Fibroblast of peridontal ligament (primary cell): ENCODE measurements around the gene PYGB.

ENCODE experiments used
- DNase-seq: peaks from one replicate; pipeline ENCODE4 v3.0.0-alpha.2; 2010; ENCODE audit errors: extremely low read depth

Gene PYGB

GRCh38 chr20:25216199-25216945 is 31.5 kb upstream of the PYGB start:
- no peak for DNase-seq

- DNase-seq = no peak
Measured at GRCh38 chr20:25217161-25218108, 30.4 kb upstream of the PYGB start.

DNA sequence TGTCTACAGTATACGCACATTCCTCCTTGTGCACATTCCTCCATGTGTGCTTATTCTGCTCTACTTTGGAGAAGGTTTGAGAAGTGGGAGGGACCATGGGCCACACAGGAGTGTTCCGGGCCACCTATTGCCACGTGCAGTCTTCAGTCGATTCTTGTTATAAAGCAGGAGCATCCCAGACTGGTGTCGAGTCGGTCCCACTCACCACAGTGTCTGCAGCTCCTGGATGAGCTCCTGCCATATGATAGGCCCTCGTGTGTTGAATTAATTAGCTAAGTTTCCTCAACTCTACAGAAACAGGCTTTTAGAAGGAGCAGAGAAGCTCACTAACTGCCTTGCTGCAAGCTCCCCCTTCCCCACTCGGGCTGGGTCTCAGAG is 29.8 kb upstream of the PYGB start:
- DNase-seq = no peak

DNA sequence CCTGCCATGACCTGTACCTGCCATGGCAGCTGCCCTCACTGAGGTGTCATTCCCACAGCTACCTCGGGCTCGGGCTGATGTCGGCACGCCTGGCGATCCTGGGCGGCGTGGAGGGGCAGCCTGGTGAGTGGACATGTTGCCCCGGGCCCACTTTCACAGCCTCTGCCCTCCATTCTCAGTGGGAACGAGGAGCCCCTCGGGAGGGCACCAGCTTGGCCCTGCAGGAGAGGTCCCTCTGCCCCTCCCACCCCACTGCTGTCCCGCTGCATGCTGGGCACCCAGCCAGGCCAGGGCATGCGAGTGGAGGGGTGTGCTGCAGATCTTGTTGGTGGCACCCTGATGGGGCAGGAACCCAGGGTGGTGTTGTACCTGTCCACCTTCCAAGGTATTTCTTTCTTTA is 29.4 kb upstream of the PYGB start:
- DNase-seq = no peak

GRCh38 chr20:25219365-25219764 is 28.5 kb upstream of the PYGB start:
- no peak for DNase-seq

DNA sequence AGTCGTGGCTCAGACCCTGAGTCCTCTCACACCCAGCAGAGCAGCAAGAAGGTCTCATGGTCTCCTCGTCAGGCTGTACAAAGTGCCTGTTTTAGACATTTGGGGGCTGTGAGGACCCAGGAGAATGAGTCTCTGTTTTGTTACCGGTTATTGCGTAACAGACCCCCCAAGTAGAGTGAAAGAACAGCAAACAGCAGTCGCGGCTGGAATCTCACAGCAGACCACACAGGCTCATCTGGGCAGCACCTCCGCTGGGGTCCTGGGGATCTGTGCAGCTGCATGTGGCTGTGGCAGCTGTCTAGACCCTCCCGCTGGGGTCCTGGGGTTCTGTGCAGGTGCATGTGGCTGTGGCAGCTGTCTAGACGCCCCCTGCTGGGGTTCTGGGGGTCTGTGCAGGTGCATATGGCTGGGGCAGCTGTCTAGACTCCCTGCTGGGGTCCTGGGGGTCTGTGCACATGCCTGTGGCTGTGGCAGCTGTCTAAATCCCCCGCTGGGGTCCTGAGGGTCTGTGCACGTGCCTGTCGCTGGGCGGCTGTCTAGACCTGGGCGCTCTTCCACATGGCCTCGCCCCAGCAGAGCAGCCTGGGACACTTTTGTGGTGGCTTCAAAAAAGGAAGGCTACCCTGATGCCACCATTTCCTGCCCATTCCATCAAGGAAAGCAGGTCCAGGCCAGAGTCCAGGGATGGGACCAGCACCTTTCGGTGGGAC is 27.7 kb upstream of the PYGB start:
- DNase-seq = no peak

DNA sequence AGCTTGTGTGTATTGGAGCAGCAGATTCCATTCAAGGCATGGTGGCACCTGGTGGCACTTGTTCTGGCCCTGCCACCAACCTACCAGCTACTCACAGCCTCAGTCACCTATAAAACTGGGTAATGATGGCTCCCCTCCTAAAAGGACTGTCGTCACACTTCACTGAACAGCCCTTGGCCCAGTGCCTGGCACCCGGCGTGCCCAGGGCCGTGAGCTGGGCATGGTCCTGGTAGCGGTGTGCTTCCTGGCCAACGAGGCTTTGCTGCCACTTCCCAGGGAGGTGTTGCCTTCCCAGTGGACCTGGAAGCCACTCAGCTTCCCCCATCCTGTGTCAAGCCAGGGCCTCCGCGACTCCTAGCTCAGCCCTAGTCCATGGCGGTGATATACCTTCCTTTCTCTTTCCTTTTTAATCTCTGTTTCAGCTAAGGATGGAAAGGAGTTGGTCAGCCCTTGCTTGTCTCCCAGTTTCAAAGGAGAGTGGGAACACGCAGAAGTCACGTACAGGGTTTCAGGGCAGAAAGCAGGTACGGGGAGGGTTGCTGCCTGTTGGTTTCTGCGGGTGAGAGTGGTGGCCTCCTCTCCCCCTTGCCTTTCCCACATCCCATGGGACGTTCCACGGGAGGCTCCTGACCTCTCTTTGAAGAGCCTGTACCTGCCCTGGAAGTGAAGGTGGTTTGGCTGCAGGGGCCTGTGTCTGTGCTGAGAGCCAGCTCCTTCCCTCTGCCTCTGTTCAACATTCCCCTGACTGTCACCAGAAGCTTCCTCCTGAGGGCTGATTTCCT is 26.9 kb upstream of the PYGB start:
- no peak for DNase-seq

DNA sequence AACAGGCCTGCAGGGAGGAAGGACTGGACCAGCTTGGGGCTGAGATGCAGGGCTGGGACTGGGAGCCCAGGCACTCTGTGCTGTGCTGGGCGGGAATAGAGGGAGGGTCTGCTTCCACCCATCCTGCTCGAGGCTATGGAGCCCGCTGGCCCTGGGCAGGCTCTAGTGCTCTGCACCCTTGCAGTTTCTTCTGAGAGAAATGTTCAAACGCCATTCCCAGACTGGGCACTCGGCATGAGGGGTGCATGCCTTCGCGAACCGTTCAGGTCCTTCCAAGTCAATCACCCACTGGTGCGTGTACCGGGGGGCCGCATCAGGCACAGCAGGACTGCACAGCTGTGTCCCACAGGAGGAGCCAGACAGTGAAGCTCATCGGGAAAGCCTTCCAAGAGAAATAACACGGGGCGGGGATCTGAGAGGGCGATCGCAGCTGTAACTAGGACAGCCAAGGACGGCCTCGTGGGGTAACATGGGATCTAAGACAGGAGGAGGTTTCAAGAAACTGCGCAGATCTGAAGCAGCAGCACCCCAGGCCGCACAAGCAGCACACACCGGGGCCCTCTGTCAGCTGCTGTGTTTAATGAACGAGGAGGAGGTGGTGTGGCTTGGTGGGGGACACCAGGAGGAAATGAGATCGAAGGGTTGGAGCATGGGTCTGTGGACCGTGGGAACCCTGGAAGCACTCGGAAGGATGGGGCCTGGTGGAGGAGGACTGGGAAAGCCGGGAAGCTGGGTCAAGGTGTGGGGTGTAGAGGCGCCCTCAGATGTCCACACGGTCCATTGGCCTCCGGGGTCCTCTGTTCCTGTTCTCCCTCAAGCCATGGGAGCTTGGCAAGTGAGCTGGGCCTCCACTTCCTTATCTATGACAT is 26.1 kb upstream of the PYGB start:
- DNase-seq = no peak

- DNase-seq = no peak
Measured at GRCh38 chr20:25222461-25223178, 25.3 kb upstream of the PYGB start.

DNA sequence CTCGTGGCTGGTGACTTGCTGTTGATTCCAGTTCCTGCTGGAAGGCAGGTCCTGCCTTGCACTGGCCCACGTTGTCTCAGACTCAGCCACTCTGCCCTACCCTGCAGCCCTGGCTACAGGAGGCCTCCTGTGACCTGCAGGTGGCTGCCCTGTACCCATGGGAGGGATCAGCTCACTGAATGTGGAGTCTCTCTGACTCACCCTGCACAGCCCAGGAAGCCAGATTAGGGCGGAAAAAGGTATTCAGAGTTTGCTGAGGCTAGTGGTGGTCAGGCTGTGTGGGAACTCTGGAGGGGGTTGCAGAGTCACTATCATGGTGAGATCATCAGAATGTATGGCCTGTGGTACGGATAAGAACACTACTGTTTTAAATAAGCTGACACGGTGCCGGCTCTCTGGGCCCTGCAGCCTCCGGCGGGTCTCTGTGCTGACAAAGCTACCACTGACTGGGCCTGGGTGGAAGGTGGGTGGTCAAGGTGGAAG is 24.7 kb upstream of the PYGB start:
- peak; percentile 78 for DNase-seq

DNA sequence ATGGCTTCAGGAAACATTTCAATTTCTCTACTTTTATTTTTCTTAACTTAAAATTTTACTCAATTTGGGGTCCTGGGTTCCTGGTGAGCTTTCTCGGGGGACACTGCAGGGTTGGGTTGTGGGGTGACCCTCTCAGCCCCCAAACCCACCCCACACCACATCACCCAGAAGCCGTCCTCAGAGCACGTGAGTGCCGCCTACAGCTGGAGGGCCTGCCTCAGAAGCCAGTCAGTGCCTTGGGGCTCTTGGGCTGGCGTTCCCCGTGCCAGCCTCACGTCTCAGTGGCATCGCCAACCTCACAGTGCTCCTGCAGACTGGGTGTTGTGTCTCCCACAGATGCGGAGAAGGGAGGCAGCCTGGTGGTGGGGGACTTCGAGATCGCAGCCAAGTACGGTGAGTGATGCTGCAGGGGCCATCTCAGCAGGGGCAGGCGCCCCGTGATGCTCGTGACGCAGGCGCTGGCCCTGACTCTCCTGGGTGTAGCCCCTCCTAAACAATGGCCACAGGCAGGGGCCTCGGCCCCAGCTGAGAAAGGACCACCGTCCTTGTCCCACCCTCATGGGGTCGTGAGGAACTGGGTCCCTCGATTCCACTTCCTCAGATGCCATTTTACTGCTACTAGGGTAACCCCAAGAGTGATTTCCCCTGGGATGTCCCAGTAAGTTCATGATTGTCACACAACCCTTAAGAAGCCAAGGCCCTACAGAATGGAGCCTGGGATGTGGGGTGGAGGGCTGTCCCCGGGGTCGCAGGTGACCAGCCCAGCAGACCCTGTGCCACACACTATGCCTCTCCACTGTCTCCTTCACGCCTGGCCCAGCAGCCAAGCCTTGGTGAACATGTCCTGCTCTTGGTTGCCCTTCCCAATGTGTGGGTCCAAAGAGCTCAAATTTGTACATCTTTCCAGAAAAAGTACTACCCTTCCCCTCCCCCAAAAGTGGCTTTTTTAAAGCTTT is 23.8 kb upstream of the PYGB start:
- DNase-seq = no peak

- DNase-seq = no peak
Measured at GRCh38 chr20:25224941-25225340, 22.9 kb upstream of the PYGB start.

DNA sequence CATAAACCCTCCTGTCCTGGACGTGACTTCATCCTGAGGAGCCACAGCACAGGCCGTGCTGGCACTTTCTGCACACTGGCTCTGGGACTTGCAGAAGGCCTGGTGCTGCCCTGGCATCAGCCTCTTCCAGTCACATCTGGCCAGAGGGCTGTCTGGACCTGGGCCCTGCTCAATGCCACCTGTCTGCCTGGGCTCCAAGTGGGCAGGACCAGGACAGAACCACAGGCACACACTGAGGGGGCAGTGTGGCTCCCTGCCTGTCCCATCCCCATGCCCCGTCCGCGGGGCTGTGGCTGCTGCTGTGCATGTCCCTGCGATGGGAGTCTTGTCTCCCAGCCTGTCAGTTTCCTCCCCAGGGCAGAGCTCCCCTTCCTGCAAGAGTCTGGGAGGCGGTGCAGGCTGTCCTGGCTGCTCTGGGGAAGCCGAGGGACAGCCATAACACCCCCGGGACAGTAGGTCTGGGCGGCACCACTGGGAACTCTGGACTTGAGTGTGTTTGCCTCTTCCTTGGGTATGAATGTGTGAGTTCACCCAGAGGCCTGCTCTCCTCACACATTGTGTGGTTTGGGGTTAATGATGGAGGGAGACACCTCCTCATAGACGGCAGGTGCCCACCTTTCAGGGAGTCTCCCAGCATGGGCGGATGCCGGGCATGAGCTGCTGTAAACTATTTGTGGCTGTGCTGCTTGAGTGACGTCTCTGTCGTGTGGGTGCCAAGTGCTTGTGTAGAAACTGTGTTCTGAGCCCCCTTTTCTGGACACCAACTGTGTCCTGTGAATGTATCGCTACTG is 22.0 kb upstream of the PYGB start:
- no peak for DNase-seq

DNA sequence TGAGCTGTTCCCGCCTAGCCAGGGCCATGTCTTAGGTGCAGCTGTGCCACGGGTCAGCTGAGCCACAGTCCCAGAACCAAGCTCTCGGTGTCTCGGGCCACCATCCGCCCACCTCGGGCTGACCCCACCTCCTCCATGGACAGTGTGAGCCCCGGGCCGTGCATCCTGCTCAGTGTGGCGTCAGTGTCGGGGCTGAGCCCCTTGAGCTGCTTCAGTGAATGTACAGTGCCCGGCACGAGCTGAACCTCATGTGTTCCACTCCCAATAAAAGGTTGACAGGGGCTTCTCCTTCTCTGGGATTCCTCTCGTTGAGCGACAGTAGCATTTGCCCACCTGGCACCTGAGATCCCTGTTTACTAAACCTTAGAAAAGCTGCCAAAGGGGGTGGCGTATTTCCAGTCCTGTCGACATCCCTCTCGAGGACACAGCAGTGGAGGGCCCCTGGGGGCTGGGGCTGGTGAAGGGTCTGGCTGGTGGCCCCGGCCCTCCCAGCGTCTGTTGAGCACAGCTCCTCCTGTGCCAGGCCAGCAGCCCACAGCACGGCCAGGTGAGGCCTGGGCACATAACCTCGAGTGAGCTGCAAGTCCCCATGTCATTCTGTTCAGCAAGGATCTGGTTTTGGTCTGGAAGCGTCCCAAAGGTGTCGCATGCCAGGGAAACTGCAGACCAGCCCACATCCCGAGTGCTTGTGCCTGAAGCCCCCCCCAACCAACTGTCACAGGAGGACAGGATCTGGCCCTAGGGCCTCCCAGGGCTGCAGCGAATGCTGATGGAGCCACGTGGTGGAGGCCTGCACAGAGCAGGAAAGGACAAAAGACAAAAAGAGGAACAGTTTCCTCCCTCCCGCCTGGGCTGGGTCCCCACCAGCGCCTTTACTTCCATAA is 21.2 kb upstream of the PYGB start:
- no peak for DNase-seq

DNA sequence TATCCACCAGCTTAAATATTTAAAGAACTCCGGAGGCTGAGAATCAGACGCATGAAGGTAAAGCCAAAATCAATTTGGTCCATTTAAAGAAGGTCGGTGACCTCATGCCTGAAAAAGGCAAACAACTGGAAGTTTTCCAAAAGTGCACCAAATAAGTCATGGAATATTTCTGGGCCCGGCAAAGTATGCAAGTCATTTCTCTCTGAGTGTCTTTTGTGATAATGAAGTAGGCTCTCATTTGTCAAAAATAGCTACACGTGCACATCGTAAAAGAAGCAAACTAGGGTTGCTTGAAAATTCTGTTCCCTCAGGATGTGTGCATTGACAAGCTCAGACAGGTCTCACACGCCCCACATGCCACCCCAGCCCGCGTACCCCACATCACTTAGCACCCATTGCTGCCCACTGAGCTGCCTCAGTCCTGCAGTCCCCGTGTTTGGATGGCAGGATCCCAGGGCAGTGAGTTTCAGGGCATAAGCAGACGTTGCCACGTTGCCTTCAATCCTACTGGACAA is 20.5 kb upstream of the PYGB start:
- peak; percentile 56 for DNase-seq

DNA sequence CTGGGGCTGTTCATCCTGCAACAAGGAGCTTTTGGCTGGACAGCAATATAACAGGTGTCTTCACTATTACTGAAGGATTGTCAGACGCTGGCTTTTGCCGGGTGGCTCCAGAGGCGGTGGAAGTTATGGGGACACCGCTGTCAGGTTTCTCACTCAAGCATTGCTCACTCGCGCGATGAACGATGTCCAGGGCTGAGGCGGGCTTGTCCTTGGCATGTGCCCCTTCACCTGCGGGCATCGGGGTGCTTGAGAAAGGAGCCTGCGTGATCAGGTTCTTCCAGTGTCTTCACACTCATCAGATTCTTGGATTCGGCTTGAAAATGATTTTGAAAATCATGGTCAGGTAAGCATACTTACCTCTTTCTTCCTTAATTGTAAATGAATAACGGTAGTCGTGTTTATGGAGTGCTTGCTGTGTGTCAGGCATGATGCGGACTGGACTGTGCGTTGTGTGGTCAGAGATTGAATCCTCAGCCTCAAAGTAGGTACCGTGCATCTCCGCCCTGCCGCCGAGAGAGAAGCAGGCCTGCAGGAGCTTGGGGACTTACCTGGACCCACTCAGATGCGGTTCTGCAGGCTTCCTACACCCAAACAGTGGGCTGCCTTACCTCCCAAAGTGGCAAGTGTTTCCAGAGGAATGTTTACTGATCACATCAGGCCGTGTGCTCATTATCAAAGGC is 18.3 kb upstream of the PYGB start:
- DNase-seq = no peak
